ENCODE results near the gene ETS1.

DNA sequence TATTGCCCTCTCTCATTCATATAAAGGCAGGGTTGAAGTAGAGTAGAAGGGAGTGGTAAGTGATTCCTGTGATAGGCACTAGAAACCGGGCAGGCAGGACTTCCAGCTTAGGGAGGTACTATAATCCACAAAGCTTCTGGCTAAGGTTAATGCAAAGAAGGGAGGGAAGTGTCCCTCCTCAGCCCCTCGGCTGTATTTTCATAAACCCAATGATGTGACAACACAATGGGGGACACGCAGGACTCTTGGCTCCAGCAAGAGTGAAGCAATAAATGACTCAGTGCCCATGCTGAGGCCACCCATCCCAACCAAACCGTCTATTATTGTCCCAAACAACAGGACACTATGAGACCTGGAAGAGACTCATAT is 90.7 kb downstream of the ETS1 start:
- no peak for TF ChIP-seq SIN3A (IDR thresholded peaks at IDR 0.05; ENCODE audit: borderline replicate concordance, insufficient read depth, low read length)
- no peak for TF ChIP-seq POLR2AphosphoS5 (IDR thresholded peaks at IDR 0.05; ENCODE audit: low read depth, low read length)
- no peak for TF ChIP-seq FOXP2 (optimal IDR thresholded peaks at IDR 0.05; ENCODE audit: borderline replicate concordance, extremely low read depth, extremely low read length, insufficient read depth)
- TF ChIP-seq, protein P1, sequence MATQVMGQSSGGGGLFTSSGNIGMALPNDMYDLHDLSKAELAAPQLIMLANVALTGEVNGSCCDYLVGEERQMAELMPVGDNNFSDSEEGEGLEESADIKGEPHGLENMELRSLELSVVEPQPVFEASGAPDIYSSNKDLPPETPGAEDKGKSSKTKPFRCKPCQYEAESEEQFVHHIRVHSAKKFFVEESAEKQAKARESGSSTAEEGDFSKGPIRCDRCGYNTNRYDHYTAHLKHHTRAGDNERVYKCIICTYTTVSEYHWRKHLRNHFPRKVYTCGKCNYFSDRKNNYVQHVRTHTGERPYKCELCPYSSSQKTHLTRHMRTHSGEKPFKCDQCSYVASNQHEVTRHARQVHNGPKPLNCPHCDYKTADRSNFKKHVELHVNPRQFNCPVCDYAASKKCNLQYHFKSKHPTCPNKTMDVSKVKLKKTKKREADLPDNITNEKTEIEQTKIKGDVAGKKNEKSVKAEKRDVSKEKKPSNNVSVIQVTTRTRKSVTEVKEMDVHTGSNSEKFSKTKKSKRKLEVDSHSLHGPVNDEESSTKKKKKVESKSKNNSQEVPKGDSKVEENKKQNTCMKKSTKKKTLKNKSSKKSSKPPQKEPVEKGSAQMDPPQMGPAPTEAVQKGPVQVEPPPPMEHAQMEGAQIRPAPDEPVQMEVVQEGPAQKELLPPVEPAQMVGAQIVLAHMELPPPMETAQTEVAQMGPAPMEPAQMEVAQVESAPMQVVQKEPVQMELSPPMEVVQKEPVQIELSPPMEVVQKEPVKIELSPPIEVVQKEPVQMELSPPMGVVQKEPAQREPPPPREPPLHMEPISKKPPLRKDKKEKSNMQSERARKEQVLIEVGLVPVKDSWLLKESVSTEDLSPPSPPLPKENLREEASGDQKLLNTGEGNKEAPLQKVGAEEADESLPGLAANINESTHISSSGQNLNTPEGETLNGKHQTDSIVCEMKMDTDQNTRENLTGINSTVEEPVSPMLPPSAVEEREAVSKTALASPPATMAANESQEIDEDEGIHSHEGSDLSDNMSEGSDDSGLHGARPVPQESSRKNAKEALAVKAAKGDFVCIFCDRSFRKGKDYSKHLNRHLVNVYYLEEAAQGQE (IDR thresholded peaks at IDR 0.05; ENCODE audit: insufficient read depth in 1 of 2, low read depth in 2 of 2, low read length in 2 of 2) = no peak
